Activated naive CD4-positive, alpha-beta T cell treated with anti-CD3 and anti-CD28 coated beads, Interleukin-2, amount 50 U/mL, for 24 hours (primary cell): ENCODE results near the gene TNFRSF25.
A peak's percentile ranks its signal among the peaks of the same experiment; 100 is the strongest.

Experiments
- H3K27ac Mint-ChIP-seq: one replicate; pipeline ENCODE4 v1.8.0; 2021; ENCODE audit warnings: mild to moderate bottlenecking, mixed read lengths
- H3K27me3 Mint-ChIP-seq: one replicate; pipeline ENCODE4 v1.8.0; 2021; ENCODE audit warnings: mixed read lengths
- H3K36me3 Mint-ChIP-seq: one replicate; pipeline ENCODE4 v1.8.0; 2021; ENCODE audit warnings: mixed read lengths
- H3K4me1 Mint-ChIP-seq: one replicate; pipeline ENCODE4 v1.8.0; 2021; ENCODE audit warnings: mixed read lengths
- H3K4me3 Mint-ChIP-seq: one replicate; pipeline ENCODE4 v1.8.0; 2021; ENCODE audit warnings: mild to moderate bottlenecking, mixed read lengths
- H3K9me3 Mint-ChIP-seq: one replicate; pipeline ENCODE4 v1.8.0; 2021; ENCODE audit warnings: mixed read lengths

Gene TNFRSF25

DNA sequence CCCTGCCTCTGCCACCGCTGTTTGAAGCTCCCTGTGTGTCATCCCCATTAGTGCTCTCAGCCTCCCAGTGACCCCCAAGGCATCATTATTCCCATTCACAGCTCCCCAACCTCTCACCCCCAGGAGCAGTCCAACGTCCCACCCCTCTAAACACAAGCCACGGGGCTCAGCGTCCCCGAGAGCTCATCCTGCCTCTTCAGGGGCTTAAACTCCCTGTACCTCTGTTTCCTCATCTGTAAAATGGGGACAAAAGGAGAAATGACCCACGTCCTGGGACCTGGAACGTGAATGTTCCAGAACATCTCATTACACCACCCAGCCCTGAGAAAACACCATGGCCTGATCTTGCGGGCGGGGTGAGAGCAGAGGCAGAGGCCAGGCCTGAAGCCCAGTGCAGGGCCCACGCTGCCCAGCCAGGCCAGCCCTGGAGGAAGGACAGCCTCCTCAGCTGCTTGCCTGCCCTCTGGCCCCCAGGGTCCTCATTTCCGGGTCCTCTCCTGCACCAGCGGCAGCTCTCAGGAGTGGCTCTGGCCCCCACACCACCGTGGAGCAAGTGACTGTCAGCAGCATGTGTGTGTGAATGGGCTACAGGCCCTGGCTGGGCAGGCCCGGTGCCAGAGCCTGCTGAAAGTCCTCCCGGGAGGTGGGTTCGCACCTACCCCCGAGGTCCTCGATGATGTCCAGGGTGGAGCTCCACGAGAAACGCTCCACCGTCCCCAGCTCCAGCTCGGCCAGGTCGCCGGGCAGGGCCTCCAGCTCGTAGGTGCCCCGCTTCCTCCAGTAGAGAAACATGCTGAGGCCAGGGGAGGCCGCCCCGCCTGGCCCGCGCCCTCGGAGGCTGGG lies 39.6 kb upstream of the TNFRSF25 start:
- H3K27ac Mint-ChIP-seq = peak overlapping the region; percentile 51
- H3K4me1 Mint-ChIP-seq = no peaks in the 10 kb centered on the region
- no peak overlapping the region for H3K4me3 Mint-ChIP-seq
- H3K36me3 Mint-ChIP-seq = no peaks in the 10 kb centered on the region
- no peaks in the 10 kb centered on the region for H3K9me3 Mint-ChIP-seq
- no peaks in the 10 kb centered on the region for H3K27me3 Mint-ChIP-seq

DNA sequence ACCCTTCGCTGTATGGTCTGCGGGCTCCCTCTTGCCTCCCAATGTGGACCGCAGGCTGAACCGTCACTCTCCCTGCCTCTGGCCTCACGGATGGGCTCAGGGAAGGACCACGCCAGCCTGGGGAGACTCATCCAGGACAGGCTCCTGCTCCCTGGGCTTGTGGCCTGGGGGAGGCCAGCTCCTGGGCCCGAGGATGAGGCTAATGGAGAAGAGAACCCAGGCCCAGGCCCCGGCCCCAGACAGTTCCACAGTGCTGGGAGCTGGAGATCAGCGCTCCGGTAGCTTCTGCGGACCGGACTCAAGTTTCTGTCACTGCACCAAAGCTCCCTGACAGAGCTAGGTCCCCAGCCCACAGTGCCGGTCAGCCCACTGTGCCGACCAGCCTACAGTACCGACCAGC lies 38.9 kb upstream of the TNFRSF25 start:
- H3K27ac Mint-ChIP-seq = no peak overlapping the region
- no peaks in the 10 kb centered on the region for H3K27me3 Mint-ChIP-seq
- no peaks in the 10 kb centered on the region for H3K4me1 Mint-ChIP-seq
- no peak overlapping the region for H3K4me3 Mint-ChIP-seq
- H3K9me3 Mint-ChIP-seq = no peaks in the 10 kb centered on the region
- H3K36me3 Mint-ChIP-seq = no peaks in the 10 kb centered on the region

DNA sequence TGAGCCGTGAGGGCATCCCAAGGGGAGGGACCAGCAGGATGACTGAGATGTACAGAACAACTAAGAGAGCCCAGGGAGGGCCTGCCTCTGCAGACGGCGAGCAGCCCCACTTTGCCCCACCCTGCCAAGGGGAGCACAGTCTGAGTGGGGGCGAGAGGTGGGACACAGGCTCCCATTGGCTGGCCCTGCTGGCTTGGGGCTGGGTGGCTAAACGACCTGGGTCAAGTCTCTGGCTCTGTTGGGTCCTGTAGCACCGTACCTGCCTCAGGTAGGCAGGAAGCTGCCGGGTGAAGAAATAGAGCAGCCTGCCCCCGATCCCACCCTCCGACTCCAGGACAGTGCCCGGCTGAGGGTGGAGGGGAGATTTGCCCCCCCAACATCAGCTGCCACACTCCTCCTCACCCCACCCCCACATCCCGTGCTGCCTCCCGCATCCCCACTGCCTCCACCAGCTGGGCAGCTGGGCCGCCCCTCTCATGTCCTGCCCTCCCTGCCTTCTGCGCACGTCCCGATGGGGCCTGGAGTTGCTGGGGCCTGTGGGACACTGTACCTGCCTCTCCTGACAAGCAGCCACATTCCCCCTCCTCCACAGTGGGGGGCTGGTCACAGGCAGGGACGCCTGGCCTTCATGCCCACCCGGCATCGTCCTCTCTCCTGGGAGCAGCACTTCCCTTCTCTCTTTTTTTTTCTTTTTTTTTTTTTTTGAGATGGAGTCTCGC lies 38.1 kb upstream of the TNFRSF25 start:
- Mint-ChIP-seq H3K27me3 (no peaks in the 10 kb centered on the region), H3K36me3 (no peaks in the 10 kb centered on the region), H3K27ac (no peak overlapping the region), H3K4me3 (no peak overlapping the region), H3K9me3 (no peaks in the 10 kb centered on the region), H3K4me1 (peaks cover 3% of the 10 kb centered on the region)

DNA sequence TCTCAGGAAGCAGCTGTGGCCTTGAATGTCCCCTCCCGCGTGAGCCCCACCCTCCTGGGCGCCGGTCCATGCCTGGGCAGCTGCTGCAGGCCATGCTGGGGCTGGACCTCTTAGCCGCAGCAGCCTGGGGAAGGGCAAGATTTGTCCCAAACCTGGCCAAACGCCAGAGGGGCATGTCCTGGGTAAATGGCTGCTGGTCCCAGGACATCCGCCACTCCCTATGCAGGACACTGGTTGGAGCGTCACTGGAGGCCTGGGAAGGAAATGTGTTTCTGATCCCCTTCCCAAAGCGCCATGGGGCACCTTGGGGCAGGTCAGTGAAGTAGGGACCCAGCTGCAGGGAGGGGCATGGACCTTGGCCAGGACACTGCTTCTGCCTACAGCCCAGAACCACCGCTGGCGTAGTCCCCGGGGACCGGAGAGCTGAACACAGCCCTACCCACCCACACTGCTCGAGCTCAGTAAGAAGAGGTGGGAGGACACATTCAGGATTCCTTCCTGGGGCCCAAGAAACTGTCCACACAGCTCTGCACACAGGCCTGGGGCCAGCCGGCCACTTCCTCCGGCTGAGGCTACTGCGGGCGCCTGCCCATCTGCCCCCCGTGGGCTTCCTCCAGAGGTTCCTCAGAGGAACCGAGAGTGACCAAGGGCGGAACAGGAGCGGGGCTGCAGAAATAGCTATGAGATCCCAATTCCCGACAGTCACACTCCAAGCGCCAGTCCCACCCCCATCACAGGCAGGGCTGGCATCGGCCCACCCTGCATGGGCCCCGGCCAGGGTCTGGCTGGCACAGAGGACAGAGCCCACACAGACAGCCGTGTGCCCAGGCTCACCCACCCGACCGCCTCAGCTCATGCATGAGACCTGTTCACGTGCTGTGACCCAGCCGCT lies 36.3 kb upstream of the TNFRSF25 start:
- Mint-ChIP-seq H3K4me3 (no peak overlapping the region), H3K27ac (no peak overlapping the region), H3K9me3 (no peaks in the 10 kb centered on the region), H3K27me3 (no peaks in the 10 kb centered on the region), H3K4me1 (peaks cover 11% of the 10 kb centered on the region), H3K36me3 (no peaks in the 10 kb centered on the region)

DNA sequence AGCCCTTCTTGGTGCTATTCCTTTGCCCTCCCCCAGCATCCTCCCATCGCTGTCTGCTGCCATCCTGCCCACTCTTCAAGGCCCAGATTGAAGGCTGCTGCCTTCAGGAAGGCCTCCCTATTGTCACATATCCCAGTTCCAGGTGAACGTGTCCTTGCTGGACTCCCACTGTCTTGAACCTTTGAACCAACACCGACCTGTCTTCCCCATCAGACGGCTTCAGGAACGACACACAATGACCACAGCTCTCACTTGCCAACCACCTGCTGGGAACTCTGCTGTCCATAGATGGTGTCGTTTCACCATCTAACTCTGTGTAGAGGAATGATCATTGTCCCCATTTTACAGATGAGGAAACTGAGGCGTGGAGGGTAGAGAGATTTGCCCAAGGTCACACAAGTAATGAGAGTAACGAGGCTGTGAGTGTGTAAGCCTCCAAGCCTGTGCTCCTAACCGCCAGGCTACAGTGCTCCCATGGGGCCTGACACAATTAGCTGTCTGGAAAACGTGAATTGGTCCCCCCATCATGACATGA lies 35.4 kb upstream of the TNFRSF25 start:
- H3K4me3 Mint-ChIP-seq = no peak overlapping the region
- H3K36me3 Mint-ChIP-seq = no peaks in the 10 kb centered on the region
- H3K27ac Mint-ChIP-seq = peak overlapping the region; percentile 37
- H3K4me1 Mint-ChIP-seq = peaks cover 11% of the 10 kb centered on the region
- H3K27me3 Mint-ChIP-seq = no peaks in the 10 kb centered on the region
- H3K9me3 Mint-ChIP-seq = no peaks in the 10 kb centered on the region

DNA sequence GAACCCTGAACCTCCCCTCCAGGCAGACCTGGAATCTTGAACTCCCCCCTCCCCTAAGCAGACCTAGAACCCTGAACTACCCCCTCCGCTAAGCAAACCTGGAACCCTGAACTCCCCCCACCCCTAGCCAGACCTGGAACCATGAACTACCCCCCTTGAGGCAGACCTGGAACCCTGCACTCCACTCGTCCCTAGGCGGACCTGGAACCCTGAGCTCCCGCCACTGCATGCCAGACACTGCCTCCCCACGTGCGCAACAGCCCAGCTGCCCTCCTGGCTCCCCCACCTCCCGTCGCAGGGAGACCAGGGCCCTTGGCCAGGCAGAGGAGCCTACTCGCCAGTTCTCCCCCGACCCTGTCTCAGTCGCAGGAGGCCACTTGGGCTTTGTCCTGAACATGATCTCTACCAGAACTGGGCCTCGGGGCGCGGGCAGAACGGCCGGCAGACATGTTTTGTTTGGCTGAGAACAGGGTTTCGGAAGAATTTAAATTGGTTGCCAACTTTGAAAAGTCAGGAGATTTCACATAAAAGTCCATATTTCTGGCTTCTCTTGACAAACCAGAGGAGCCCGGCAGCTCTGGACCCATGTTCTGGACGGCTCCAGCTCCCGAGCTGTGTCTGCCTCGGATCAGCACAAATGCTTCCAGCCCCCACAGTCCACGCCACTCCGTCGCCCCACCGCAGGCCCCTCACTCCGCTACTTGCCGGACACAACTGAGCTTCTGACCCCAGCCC lies 34.7 kb upstream of the TNFRSF25 start:
- H3K9me3 Mint-ChIP-seq = no peaks in the 10 kb centered on the region
- peaks cover 15% of the 10 kb centered on the region for H3K4me1 Mint-ChIP-seq
- H3K27me3 Mint-ChIP-seq = no peaks in the 10 kb centered on the region
- H3K36me3 Mint-ChIP-seq = no peaks in the 10 kb centered on the region
- no peak overlapping the region for H3K4me3 Mint-ChIP-seq
- peak overlapping the region; percentile 37 for H3K27ac Mint-ChIP-seq

DNA sequence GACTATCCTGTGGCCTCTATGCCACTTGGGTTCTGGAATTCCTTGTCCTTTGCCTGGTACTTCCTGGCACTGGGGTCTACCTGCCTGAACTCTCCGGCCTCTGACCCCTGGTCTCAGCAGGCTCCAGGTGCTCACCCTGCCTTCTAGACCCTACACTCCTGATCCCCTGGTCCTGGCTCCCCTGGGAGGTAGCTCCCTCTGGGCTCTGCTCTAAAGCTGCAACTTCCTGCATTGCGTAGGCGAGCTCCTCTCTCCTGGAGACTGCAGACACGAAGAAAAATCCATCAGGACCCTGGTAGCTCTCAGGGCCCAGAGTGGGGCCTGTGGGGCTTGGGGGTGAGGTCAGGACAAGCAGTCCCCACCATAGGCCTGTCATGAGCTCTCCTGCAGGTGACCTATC lies 33.3 kb upstream of the TNFRSF25 start:
- Mint-ChIP-seq H3K27me3 (no peaks in the 10 kb centered on the region), H3K4me3 (peak overlapping the region; percentile 57), H3K4me1 (peaks cover 24% of the 10 kb centered on the region), H3K36me3 (no peaks in the 10 kb centered on the region), H3K27ac (no peak overlapping the region), H3K9me3 (no peaks in the 10 kb centered on the region)

DNA sequence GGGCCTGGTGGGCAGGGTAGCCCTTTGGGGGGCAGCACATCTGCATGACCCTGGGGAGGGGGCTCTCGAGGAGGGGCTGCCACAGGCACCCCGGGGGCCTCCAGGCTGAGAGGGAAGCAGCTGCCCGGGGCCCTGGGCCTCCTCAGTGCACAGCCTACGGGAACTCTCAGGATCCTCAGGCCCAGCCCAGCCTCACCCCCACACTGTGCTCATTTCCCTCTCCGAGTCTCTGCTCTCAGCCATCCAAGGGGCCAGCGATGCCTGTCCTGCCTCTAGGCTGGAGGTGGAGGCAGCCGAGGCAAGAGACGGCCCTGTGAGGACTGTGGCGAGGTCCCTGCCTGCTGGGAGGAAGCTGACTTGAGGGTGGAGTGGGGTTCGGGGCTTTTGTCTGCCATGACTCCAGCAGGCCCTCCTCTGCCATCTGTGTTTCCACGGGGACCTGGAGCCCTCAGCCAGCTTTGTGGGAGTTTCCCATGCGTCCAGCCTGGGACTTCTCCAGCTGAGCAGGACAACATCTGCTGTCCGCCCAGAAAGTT lies 32.7 kb upstream of the TNFRSF25 start:
- Mint-ChIP-seq H3K4me3 (no peak overlapping the region), H3K27me3 (no peaks in the 10 kb centered on the region), H3K36me3 (no peaks in the 10 kb centered on the region), H3K4me1 (peaks cover 24% of the 10 kb centered on the region), H3K9me3 (no peaks in the 10 kb centered on the region), H3K27ac (no peak overlapping the region)

DNA sequence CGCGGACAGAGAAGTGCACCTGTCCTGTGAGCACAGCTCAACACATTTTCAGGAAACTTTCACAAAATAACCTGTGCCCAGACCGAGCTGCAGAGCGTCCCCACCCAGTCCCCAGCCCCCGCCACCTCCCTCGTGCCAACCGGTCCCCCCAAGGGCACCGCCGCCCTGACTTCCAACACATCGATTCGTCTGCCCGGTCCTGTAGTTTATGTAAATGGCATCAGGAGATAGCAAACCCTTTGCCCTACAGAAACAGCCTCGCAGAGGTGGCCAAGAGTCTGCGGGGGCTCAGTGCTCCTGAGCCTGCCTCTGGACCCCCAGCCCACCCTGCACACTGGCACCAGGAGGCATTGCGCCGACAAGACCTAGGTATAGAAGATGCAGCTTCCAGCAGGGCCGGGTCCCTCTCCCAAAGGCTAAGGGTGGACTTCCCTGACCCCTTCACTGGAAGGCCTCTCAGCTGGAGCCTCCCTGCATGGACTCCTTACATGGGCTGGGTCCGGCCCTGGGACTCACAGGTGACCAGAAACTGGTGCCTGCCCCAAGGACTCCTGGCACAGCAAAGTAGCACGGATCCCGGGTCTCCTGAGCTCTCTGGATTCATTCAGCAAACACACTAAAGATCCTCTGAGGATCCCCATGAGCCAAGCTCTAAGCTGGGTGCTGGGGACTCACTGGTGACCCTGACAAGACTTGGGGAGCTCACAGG lies 32.0 kb upstream of the TNFRSF25 start:
- H3K9me3 Mint-ChIP-seq = no peaks in the 10 kb centered on the region

DNA sequence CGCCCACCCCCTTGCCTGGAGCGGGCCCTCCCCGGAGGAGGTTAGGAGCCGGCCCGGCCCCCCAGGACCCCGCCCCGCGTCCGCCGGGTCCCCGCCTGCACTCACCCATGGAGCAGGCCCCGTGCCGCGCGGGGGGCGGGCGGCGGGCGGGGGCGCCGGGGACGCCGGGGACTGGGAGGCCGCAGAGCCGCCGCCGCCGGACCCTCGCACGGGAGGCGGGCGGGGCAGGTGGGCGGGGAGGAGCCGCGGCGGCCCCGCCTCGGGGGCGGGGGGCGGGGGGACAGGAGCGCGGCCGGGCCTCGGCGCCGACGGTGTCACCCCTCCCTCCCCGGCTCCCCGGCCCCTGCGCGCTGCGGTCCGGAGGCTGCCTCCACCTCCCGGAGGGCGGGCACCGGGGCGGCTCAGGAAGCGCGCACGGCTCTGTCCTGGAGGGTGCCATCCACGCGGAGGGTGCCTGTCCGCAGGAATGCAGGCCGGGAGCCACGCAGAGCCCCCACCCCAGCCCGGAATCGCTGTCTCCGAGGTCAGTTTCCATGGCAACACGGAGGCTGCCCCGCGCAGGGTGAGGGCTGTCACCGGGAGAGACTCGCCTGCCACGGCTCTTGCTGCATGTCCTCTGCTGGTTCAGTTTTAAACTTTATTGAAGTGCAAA lies 31.4 kb upstream of the TNFRSF25 start:
- H3K36me3 Mint-ChIP-seq = no peaks in the 10 kb centered on the region
- H3K27ac Mint-ChIP-seq = no peak overlapping the region
- no peaks in the 10 kb centered on the region for H3K9me3 Mint-ChIP-seq
- H3K4me1 Mint-ChIP-seq = peaks cover 33% of the 10 kb centered on the region
- H3K4me3 Mint-ChIP-seq = peak overlapping the region; percentile 75
- no peaks in the 10 kb centered on the region for H3K27me3 Mint-ChIP-seq

More for the DNA sequence above, 32.0 kb upstream of the TNFRSF25 start:
- H3K4me1 Mint-ChIP-seq = peaks cover 29% of the 10 kb centered on the region
- no peaks in the 10 kb centered on the region for H3K36me3 Mint-ChIP-seq
- H3K27me3 Mint-ChIP-seq = no peaks in the 10 kb centered on the region
- peak overlapping the region; percentile 75 for H3K4me3 Mint-ChIP-seq
- peak overlapping the region; percentile 46 for H3K27ac Mint-ChIP-seq

DNA sequence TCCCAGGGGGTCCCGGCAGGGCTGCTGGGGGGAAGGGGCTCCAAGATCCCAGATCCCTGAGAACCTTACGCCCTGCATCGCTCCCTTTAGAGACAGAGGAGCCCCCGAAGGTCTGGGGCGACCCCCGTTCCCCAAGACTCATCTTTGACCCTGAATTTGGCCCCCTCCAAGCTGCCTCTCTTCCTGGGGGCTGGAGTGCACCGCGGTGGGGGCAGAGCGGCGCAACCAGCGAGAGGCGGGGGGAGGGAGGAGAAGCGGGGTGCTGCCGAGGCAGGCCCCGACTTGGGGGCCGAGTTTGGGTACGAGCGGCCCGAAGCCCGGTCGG lies 30.9 kb upstream of the TNFRSF25 start:
- no peak overlapping the region for H3K27ac Mint-ChIP-seq
- peaks cover 36% of the 10 kb centered on the region for H3K4me1 Mint-ChIP-seq
- no peaks in the 10 kb centered on the region for H3K36me3 Mint-ChIP-seq
- H3K4me3 Mint-ChIP-seq = peak overlapping the region; percentile 58
- H3K27me3 Mint-ChIP-seq = no peaks in the 10 kb centered on the region
- H3K9me3 Mint-ChIP-seq = no peaks in the 10 kb centered on the region

DNA sequence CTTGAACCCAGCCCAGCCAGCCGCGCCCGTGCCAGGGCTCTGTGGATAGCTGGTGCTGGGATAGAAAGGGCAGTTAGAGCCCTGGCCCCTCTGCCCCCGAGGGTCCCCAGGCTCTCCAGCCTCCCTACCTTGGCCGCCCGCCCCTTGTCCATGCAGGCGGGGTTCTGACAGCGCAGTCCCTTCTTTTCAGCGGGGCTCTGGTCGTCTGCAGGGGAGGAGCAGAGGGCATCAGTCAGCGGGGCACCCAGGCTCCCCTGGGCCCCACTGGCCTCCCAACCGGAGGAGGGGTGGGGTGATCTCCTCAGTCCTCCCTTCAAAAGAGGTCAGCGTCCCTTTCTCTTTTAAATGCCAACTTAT lies 30.4 kb upstream of the TNFRSF25 start:
- Mint-ChIP-seq H3K36me3 (no peaks in the 10 kb centered on the region), H3K27me3 (no peaks in the 10 kb centered on the region), H3K9me3 (no peaks in the 10 kb centered on the region), H3K27ac (no peak overlapping the region), H3K4me1 (peaks cover 41% of the 10 kb centered on the region), H3K4me3 (peak overlapping the region; percentile 58)

DNA sequence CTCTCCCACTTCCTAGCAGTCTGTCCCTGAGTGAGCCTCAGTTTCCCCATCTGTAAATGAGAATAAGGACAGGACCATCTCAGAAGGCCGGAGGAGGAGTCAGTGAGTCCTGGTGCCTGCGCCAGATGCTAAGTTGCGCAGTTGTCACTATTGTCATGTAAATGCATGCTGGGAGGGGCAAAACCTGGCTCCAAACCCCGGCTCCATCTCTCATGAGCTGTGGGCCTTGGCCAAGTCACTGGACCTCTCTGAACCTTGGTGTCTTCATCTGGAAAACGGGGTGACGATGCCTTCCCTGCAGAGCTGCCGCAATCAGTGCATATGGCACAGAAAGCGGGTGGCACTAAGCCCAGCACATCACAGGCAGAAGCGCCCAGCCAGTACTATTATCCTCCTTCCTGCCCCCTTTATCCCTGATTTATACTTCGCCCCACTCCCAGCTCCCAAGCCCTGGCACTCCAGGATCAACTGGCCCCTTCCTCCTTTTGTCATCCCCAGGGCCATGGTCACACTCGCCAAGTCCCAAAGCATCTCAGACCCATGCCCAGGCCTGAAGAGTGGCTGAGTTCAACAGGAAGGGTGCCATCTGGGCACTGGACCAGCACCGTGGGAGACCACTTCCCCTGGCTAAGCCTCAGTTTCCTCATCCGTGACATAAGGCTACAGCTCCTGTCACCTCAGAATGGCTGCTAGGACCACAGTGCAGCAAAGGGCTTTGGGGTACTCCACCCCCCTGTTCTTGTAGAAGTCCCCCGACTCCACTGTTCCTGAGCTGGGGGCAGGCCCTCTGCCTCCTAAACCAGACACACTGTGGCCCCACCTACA lies 29.8 kb upstream of the TNFRSF25 start:
- no peak overlapping the region for H3K4me3 Mint-ChIP-seq
- H3K9me3 Mint-ChIP-seq = no peaks in the 10 kb centered on the region
- H3K4me1 Mint-ChIP-seq = peaks cover 46% of the 10 kb centered on the region
- no peaks in the 10 kb centered on the region for H3K36me3 Mint-ChIP-seq
- no peaks in the 10 kb centered on the region for H3K27me3 Mint-ChIP-seq
- H3K27ac Mint-ChIP-seq = peak overlapping the region; percentile 49
